Measurements from ENCODE around the gene RBM17. TPM values are rescaled to one million over a fixed set of nuclear protein-coding genes. Genes with fewer than 3 reads are reported as not detected.

The RBM17 gene
- total and polyA plus RNA-seq, 2 of the 13 experiments (the other 11 are each of a cell fraction or from before 2014, with no cell fraction given) = 30.7 to 77.5 TPM

DNA sequence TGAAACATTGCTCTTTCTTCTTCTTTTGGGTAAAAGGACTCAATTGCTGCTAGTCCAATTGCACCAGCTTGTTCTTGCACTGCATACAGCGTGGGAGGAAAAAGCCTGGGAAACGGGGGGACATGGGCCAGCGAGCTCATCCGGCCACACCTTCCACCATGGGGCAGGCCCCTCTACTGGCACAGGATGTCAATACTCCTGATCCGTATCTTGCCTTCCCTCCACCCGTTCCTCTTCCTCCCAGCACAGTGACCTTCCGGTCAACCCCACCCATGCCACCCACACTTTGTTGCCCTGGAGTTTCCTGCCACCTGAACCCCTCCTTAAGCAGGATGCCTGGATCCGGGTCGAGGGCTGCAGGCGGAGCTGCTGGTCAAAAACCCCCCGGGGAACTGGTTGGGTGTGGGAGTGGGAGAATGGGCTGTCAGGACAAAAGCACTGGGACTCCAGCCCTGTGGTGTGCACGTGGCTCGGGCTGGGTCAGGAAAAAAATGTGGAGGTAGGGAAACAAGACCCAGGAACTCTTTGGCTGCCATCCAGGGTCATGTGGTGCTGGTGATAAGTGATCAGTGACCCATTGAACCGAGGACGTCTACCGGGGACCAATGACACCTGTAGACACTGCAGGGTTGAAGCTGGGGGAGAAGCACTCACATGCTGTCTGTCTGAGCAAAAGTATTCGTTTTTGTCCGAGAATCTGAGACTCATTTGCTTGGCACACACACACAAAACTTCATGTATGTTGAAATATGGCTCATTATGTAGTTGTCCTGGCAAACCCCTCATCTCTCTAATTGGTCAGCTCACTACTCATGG lies 34.8 kb upstream of the RBM17 start (continued):
- TF ChIP-seq, protein P1, sequence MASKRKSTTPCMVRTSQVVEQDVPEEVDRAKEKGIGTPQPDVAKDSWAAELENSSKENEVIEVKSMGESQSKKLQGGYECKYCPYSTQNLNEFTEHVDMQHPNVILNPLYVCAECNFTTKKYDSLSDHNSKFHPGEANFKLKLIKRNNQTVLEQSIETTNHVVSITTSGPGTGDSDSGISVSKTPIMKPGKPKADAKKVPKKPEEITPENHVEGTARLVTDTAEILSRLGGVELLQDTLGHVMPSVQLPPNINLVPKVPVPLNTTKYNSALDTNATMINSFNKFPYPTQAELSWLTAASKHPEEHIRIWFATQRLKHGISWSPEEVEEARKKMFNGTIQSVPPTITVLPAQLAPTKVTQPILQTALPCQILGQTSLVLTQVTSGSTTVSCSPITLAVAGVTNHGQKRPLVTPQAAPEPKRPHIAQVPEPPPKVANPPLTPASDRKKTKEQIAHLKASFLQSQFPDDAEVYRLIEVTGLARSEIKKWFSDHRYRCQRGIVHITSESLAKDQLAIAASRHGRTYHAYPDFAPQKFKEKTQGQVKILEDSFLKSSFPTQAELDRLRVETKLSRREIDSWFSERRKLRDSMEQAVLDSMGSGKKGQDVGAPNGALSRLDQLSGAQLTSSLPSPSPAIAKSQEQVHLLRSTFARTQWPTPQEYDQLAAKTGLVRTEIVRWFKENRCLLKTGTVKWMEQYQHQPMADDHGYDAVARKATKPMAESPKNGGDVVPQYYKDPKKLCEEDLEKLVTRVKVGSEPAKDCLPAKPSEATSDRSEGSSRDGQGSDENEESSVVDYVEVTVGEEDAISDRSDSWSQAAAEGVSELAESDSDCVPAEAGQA (IDR thresholded peaks at IDR 0.05; ENCODE audit: low read depth) = no peak
- TF ChIP-seq, protein P1 (CRISPR knock-in tag; IDR thresholded peaks at IDR 0.05; ENCODE audit: borderline replicate concordance) = no peak
- TF ChIP-seq ZNF841 (CRISPR knock-in tag; IDR thresholded peaks at IDR 0.05; ENCODE audit: borderline replicate concordance) (no peak), ZNF670 (CRISPR knock-in tag; IDR thresholded peaks at IDR 0.05; ENCODE audit: borderline replicate concordance) (no peak), ZNF605 (CRISPR knock-in tag; IDR thresholded peaks at IDR 0.05) (no peak), REXO4 (CRISPR knock-in tag; IDR thresholded peaks at IDR 0.05; ENCODE audit: borderline replicate concordance) (no peak), NCOA2 (CRISPR knock-in tag; IDR thresholded peaks at IDR 0.05) (no peak; the same call in 1 of the 2 replicates), ZNF766 (CRISPR knock-in tag; IDR thresholded peaks at IDR 0.05; ENCODE audit: borderline replicate concordance) (no peak), ZNF264 (CRISPR knock-in tag; IDR thresholded peaks at IDR 0.05) (no peak), ZNF780A (CRISPR knock-in tag; IDR thresholded peaks at IDR 0.05) (no peak), ZNF737 (CRISPR knock-in tag; IDR thresholded peaks at IDR 0.05; ENCODE audit: borderline replicate concordance) (no peak), ZNF879 (CRISPR knock-in tag; IDR thresholded peaks at IDR 0.05) (no peak), SMAD3 (CRISPR knock-in tag; IDR thresholded peaks at IDR 0.05) (no peak)
- TF ChIP-seq, protein P2, sequence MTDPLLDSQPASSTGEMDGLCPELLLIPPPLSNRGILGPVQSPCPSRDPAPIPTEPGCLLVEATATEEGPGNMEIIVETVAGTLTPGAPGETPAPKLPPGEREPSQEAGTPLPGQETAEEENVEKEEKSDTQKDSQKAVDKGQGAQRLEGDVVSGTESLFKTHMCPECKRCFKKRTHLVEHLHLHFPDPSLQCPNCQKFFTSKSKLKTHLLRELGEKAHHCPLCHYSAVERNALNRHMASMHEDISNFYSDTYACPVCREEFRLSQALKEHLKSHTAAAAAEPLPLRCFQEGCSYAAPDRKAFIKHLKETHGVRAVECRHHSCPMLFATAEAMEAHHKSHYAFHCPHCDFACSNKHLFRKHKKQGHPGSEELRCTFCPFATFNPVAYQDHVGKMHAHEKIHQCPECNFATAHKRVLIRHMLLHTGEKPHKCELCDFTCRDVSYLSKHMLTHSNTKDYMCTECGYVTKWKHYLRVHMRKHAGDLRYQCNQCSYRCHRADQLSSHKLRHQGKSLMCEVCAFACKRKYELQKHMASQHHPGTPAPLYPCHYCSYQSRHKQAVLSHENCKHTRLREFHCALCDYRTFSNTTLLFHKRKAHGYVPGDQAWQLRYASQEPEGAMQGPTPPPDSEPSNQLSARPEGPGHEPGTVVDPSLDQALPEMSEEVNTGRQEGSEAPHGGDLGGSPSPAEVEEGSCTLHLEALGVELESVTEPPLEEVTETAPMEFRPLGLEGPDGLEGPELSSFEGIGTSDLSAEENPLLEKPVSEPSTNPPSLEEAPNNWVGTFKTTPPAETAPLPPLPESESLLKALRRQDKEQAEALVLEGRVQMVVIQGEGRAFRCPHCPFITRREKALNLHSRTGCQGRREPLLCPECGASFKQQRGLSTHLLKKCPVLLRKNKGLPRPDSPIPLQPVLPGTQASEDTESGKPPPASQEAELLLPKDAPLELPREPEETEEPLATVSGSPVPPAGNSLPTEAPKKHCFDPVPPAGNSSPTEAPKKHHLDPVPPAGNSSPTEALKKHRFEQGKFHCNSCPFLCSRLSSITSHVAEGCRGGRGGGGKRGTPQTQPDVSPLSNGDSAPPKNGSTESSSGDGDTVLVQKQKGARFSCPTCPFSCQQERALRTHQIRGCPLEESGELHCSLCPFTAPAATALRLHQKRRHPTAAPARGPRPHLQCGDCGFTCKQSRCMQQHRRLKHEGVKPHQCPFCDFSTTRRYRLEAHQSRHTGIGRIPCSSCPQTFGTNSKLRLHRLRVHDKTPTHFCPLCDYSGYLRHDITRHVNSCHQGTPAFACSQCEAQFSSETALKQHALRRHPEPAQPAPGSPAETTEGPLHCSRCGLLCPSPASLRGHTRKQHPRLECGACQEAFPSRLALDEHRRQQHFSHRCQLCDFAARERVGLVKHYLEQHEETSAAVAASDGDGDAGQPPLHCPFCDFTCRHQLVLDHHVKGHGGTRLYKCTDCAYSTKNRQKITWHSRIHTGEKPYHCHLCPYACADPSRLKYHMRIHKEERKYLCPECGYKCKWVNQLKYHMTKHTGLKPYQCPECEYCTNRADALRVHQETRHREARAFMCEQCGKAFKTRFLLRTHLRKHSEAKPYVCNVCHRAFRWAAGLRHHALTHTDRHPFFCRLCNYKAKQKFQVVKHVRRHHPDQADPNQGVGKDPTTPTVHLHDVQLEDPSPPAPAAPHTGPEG (CRISPR knock-in tag; IDR thresholded peaks at IDR 0.05) = no peak
- TF ChIP-seq, protein P3, sequence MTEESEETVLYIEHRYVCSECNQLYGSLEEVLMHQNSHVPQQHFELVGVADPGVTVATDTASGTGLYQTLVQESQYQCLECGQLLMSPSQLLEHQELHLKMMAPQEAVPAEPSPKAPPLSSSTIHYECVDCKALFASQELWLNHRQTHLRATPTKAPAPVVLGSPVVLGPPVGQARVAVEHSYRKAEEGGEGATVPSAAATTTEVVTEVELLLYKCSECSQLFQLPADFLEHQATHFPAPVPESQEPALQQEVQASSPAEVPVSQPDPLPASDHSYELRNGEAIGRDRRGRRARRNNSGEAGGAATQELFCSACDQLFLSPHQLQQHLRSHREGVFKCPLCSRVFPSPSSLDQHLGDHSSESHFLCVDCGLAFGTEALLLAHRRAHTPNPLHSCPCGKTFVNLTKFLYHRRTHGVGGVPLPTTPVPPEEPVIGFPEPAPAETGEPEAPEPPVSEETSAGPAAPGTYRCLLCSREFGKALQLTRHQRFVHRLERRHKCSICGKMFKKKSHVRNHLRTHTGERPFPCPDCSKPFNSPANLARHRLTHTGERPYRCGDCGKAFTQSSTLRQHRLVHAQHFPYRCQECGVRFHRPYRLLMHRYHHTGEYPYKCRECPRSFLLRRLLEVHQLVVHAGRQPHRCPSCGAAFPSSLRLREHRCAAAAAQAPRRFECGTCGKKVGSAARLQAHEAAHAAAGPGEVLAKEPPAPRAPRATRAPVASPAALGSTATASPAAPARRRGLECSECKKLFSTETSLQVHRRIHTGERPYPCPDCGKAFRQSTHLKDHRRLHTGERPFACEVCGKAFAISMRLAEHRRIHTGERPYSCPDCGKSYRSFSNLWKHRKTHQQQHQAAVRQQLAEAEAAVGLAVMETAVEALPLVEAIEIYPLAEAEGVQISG (CRISPR knock-in tag; IDR thresholded peaks at IDR 0.05) = peak; percentile 34; the same call in 1 of the 2 replicates

All from HepG2 (cell line).